Mesenchymal stem cell (in vitro differentiated cells and primary cell): ENCODE measurements around the gene CCSER1.

Source experiments
- DNase-seq: peaks from one replicate; pipeline ENCODE4 v3.0.0-alpha.2; 2013
- H2AFZ ChIP-seq: one replicate; pipeline ENCODE4 v1.6.1; 2013; ENCODE audit warnings: low read depth, mild to moderate bottlenecking, control low read depth, inconsistent platforms, low read length, moderate library complexity
- H2AK5ac ChIP-seq: 2 replicates; pipeline ENCODE4 v1.6.1; 2013; ENCODE audit warnings: low read length, moderate library complexity, mild to moderate bottlenecking, inconsistent platforms; ENCODE audit not compliant: severe bottlenecking
- H2BK120ac ChIP-seq: one replicate; pipeline ENCODE4 v1.6.1; 2013; ENCODE audit warnings: low read depth, mild to moderate bottlenecking, inconsistent platforms, low read length, moderate library complexity
- H2BK12ac ChIP-seq, 2 experiments: one replicate each; pipeline ENCODE4 v1.6.1; 2013; ENCODE audit warnings: inconsistent platforms in 2 of 2, low read length in 2 of 2, mild to moderate bottlenecking in 2 of 2, moderate library complexity in 2 of 2, control low read depth in 1 of 2
- H2BK15ac ChIP-seq: one replicate; pipeline ENCODE4 v1.6.1; 2013; ENCODE audit warnings: mild to moderate bottlenecking, low read depth, inconsistent platforms; ENCODE audit not compliant: poor library complexity, severe bottlenecking
- H2BK5ac ChIP-seq: 2 replicates; pipeline ENCODE4 v1.6.1; 2013; ENCODE audit warnings: low read depth, mild to moderate bottlenecking, low read length, control low read depth, inconsistent platforms; ENCODE audit not compliant: poor library complexity, severe bottlenecking
- H3K14ac ChIP-seq, 2 experiments: one replicate each; pipeline ENCODE4 v1.6.1; 2013; ENCODE audit warnings: inconsistent platforms in 2 of 2, low read length in 2 of 2, control low read depth in 1 of 2, mild to moderate bottlenecking in 1 of 2, moderate library complexity in 1 of 2
- H3K18ac ChIP-seq, 2 experiments: one replicate each; pipeline ENCODE4 v1.6.1; 2013; ENCODE audit warnings: inconsistent platforms in 2 of 2, low read length in 2 of 2, control low read depth in 1 of 2, low read depth in 1 of 2, mild to moderate bottlenecking in 1 of 2
- H3K23ac ChIP-seq, 2 experiments: one replicate each; pipeline ENCODE4 v1.6.1; 2013; ENCODE audit warnings: inconsistent platforms in 2 of 2, low read length in 2 of 2, mild to moderate bottlenecking in 2 of 2, moderate library complexity in 2 of 2, control low read depth in 1 of 2
- H3K27ac ChIP-seq: 2 replicates; pipeline ENCODE4 v1.5.1; 2013; ENCODE audit warnings: mild to moderate bottlenecking, moderate library complexity, low read length, control low read depth, inconsistent platforms; ENCODE audit not compliant: poor library complexity, severe bottlenecking
- H3K27me3 ChIP-seq, 2 experiments: 2 replicates each; pipeline versions ENCODE4 v1.6.1 to v1.7.0; 2013; ENCODE audit warnings: low read length in 2 of 2, mild to moderate bottlenecking in 2 of 2, moderate library complexity in 2 of 2, control low read depth in 1 of 2, inconsistent platforms in 1 of 2; ENCODE audit not compliant: control insufficient read depth in 1 of 2, insufficient read depth in 1 of 2
- H3K36me3 ChIP-seq, 2 experiments: 2 replicates each; pipeline versions ENCODE4 v1.6.1 to v1.7.0; 2013; ENCODE audit warnings: low read length in 2 of 2, control low read depth in 1 of 2, inconsistent platforms in 1 of 2, low read depth in 1 of 2, mild to moderate bottlenecking in 1 of 2; ENCODE audit not compliant: insufficient read depth in 2 of 2, control insufficient read depth in 1 of 2
- H3K4ac ChIP-seq, 2 experiments: one replicate each; pipeline ENCODE4 v1.6.1; 2013; ENCODE audit warnings: inconsistent platforms in 2 of 2, low read length in 2 of 2, mild to moderate bottlenecking in 2 of 2, moderate library complexity in 2 of 2, control low read depth in 1 of 2, low read depth in 1 of 2
- H3K4me1 ChIP-seq: 2 replicates; pipeline ENCODE4 v1.6.1; 2013; ENCODE audit warnings: low read depth, low read length, control low read depth; ENCODE audit not compliant: control insufficient read depth, insufficient read depth
- H3K4me2 ChIP-seq: 2 replicates; pipeline ENCODE4 v1.6.1; 2013; ENCODE audit warnings: low read length, mild to moderate bottlenecking, inconsistent platforms; ENCODE audit not compliant: poor library complexity, severe bottlenecking
- H3K4me3 ChIP-seq, 2 experiments: 2 replicates each; pipeline versions ENCODE4 v1.5.1 to v1.7.0; 2013; ENCODE audit warnings: low read length in 2 of 2, mild to moderate bottlenecking in 2 of 2, control low read depth in 1 of 2, low read depth in 1 of 2; ENCODE audit not compliant: insufficient read depth in 1 of 2
- H3K79me1 ChIP-seq: replicated peaks from 2 replicates; pipeline ENCODE4 v1.6.1; 2013; ENCODE audit warnings: mild to moderate bottlenecking, control low read depth, low read length, inconsistent platforms; ENCODE audit not compliant: poor library complexity, severe bottlenecking
- H3K9ac ChIP-seq: 2 replicates; pipeline ENCODE4 v1.7.0; 2013; ENCODE audit warnings: mild to moderate bottlenecking, low read length, moderate library complexity
- H3K9me3 ChIP-seq: 2 replicates; pipeline ENCODE4 v1.7.0; 2013; ENCODE audit warnings: mild to moderate bottlenecking, low read length; ENCODE audit not compliant: control insufficient read depth
- H4K8ac ChIP-seq: one replicate; pipeline ENCODE4 v1.6.1; 2013; ENCODE audit warnings: inconsistent platforms, mild to moderate bottlenecking, low read length, moderate library complexity
- H4K91ac ChIP-seq: one replicate; pipeline ENCODE4 v1.6.1; 2013; ENCODE audit warnings: mild to moderate bottlenecking, low read length, inconsistent platforms
- WGBS: methylation state at CpG from one replicate; pipeline ENCODE4 v1.1.7; 2013; ENCODE audit warnings: mixed read lengths; 5-methylcytosine and 5-hydroxymethylcytosine counted together

Gene CCSER1

DNA sequence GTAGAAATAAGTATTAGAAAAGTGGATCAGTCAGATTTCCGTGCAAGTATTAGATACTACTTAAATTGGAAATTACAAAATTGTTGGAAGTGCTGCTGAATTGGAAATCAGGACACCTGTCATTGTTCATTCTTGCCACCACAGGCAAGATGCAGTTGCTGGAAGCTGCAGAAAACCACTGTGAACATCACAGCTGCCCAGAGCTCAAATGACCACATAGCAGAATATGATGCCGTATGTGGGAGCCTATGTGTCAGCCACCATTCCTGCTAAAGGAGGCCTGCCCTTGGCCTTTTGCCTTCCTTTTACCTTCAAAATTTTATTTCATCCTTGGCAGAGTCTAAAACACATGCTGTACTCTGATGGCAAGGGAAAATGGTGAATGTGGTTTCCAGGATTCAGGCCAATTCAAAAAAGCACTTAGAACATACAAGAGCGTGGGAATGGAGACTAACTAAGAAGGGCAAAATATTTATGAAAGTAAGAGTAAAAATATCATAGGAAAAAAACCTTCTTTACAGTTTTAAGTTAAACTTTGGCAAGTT, 1171.0 kb downstream of the CCSER1 start:
- no peaks in the 10 kb centered on the region for H3K4me1 ChIP-seq
- no peak overlapping the region for H3K27ac ChIP-seq
- no peak overlapping the region for H4K91ac ChIP-seq
- H2AK5ac ChIP-seq = no peak overlapping the region
- H2BK120ac ChIP-seq = no peak overlapping the region
- H4K8ac ChIP-seq = no peak overlapping the region
- no peak overlapping the region for H3K4ac ChIP-seq
- no peak overlapping the region for H2BK15ac ChIP-seq
- no peak overlapping the region for H3K4me3 ChIP-seq
- H3K18ac ChIP-seq = no peak overlapping the region
- no peaks in the 10 kb centered on the region for H3K79me1 ChIP-seq
- no peak overlapping the region for H3K4me2 ChIP-seq
- H3K9me3 ChIP-seq = peaks cover 3% of the 10 kb centered on the region
- H3K9ac ChIP-seq = no peak overlapping the region
- H2AFZ ChIP-seq = no peak overlapping the region
- no peaks in the 10 kb centered on the region for H3K36me3 ChIP-seq
- no peak for DNase-seq
- no peaks in the 10 kb centered on the region for H3K27me3 ChIP-seq
- 87% methylated on average over 2 of the region's 3 CpGs for WGBS
- no peak overlapping the region for H2BK5ac ChIP-seq
- no peak overlapping the region for H3K14ac ChIP-seq
- H3K23ac ChIP-seq = no peak overlapping the region
- no peak overlapping the region for H2BK12ac ChIP-seq

DNA sequence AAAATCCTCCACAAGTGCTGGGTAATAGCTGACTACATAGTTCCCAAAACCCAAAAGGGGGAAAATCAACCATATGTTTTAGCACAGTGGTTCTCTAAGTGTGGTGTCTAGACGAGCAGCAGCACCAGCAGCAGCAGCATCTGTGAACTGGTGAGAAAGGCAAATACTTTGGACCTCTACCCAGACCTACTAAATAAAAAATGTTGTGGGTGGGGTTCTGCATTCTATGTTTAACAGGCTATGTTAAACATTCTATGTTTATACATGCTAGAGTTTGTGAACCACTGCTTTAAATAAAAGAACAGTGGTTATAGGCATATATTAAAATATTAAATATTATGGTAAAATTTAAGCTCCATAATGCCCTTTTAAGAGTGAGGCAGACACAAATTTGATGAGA, 1171.6 kb downstream of the CCSER1 start:
- Histone ChIP-seq H2AFZ (no peak overlapping the region), H2AK5ac (no peak overlapping the region), H3K27ac (no peak overlapping the region), H3K27me3 (no peaks in the 10 kb centered on the region), H3K4ac (no peak overlapping the region), H4K8ac (no peak overlapping the region), H3K14ac (no peak overlapping the region), H3K23ac (no peak overlapping the region), H4K91ac (no peak overlapping the region), H2BK5ac (no peak overlapping the region), H3K18ac (no peak overlapping the region), H3K79me1 (no peaks in the 10 kb centered on the region), H2BK12ac (no peak overlapping the region), H2BK15ac (no peak overlapping the region), H3K4me3 (no peak overlapping the region), H3K9ac (no peak overlapping the region), H2BK120ac (no peak overlapping the region), H3K36me3 (no peaks in the 10 kb centered on the region), H3K9me3 (peaks cover 3% of the 10 kb centered on the region), H3K4me1 (no peaks in the 10 kb centered on the region), H3K4me2 (no peak overlapping the region)
- WGBS = 64% methylated on average over 1 of the region's 1 CpG
- DNase-seq = no peak

DNA sequence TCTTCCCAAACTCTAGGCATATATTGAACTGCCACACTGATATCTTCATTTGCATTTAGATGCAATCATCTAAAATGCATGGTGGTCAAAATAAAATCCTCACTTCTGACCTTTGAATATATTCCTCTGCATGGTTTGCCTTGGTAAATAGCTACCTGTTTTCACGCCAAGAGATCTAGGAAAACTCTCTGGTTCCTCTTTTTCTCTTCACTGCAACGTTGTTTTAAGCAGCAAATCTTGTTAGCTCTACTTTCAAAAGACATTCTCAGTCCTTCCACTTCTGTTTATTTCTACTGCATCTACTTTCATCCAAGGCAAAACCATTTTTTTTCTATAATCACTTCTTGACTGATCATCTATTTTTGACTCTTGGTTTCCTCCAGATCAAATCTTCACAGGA, 1174.9 kb downstream of the CCSER1 start:
- H3K27me3 ChIP-seq = no peaks in the 10 kb centered on the region
- no peak for DNase-seq
- no peaks in the 10 kb centered on the region for H3K4me1 ChIP-seq
- no peak overlapping the region for H2BK120ac ChIP-seq
- no peak overlapping the region for H4K91ac ChIP-seq
- H2AK5ac ChIP-seq = no peak overlapping the region
- H3K23ac ChIP-seq = no peak overlapping the region
- H3K4ac ChIP-seq = no peak overlapping the region
- WGBS = 72% methylated on average over 2 of the region's 2 CpGs
- H3K4me3 ChIP-seq = no peak overlapping the region
- H2BK5ac ChIP-seq = no peak overlapping the region
- H3K9me3 ChIP-seq = no peaks in the 10 kb centered on the region
- no peak overlapping the region for H3K14ac ChIP-seq
- no peaks in the 10 kb centered on the region for H3K79me1 ChIP-seq
- no peak overlapping the region for H3K27ac ChIP-seq
- H2BK12ac ChIP-seq = no peak overlapping the region
- no peak overlapping the region for H3K9ac ChIP-seq
- H2BK15ac ChIP-seq = no peak overlapping the region
- H3K4me2 ChIP-seq = no peak overlapping the region
- no peak overlapping the region for H3K18ac ChIP-seq
- H2AFZ ChIP-seq = no peak overlapping the region
- no peak overlapping the region for H4K8ac ChIP-seq
- no peaks in the 10 kb centered on the region for H3K36me3 ChIP-seq

DNA sequence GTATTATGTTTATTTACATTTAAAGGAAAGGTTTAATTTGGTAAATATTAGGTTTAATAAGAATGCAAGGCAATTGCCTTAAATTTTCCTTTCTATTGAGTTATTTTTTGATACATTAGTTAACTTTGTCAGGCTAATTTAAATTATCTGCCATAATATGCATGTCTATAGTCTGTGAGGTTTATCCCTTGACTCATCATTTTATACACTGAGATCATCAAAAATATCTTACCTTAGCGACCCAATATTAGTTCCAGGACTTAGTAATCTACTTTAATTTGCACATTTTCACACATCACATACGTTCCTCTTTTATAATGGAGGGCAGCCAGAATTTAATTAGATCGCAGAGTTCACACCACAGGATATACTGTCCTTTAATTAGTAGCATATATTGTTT, 1177.1 kb downstream of the CCSER1 start:
- Histone ChIP-seq H3K14ac (no peak overlapping the region), H3K27ac (no peak overlapping the region), H3K23ac (no peak overlapping the region), H3K79me1 (no peaks in the 10 kb centered on the region), H3K4ac (no peak overlapping the region), H3K4me2 (no peak overlapping the region), H3K9me3 (no peaks in the 10 kb centered on the region), H4K91ac (no peak overlapping the region), H3K9ac (no peak overlapping the region), H3K27me3 (no peaks in the 10 kb centered on the region), H3K4me3 (no peak overlapping the region), H4K8ac (no peak overlapping the region), H2BK15ac (no peak overlapping the region), H2BK120ac (no peak overlapping the region), H3K4me1 (no peaks in the 10 kb centered on the region), H2BK5ac (no peak overlapping the region), H3K18ac (no peak overlapping the region), H3K36me3 (no peaks in the 10 kb centered on the region), H2BK12ac (no peak overlapping the region), H2AK5ac (no peak overlapping the region), H2AFZ (no peak overlapping the region)
- WGBS = 61% methylated on average over 1 of the region's 3 CpGs
- DNase-seq = no peak
